ENCODE results near the gene LEMD1.

The LEMD1 gene

GRCh38 chr1:205444931-205445645 is 23.2 kb upstream of the LEMD1 start:
- Histone ChIP-seq H3K36me3 (ENCODE audit: control insufficient read depth, insufficient read depth, low read length, severe bottlenecking) (no peaks in the 10 kb centered on the region), H3K4me1 (ENCODE audit: control insufficient read depth, insufficient read depth, low read length) (no peaks in the 10 kb centered on the region), H3K27me3 (replicated peaks; ENCODE audit: control insufficient read depth, insufficient read depth, low read length) (peaks cover 36% of the 10 kb centered on the region), H3K9me3 (ENCODE audit: control insufficient read depth, low read length) (no peaks in the 10 kb centered on the region), H3K9ac (ENCODE audit: low read length) (no peak overlapping the region), H3K4me3 (ENCODE audit: low read length) (no peak overlapping the region)
- DNase-seq (ENCODE audit: low read depth) = no peak

GRCh38 chr1:205444300-205444930 is 22.6 kb upstream of the LEMD1 start:
- Histone ChIP-seq H3K4me3 (ENCODE audit: low read length) (no peak overlapping the region), H3K9me3 (ENCODE audit: control insufficient read depth, low read length) (no peaks in the 10 kb centered on the region), H3K4me1 (ENCODE audit: control insufficient read depth, insufficient read depth, low read length) (no peaks in the 10 kb centered on the region), H3K9ac (ENCODE audit: low read length) (no peak overlapping the region), H3K27me3 (replicated peaks; ENCODE audit: control insufficient read depth, insufficient read depth, low read length) (peaks cover 42% of the 10 kb centered on the region), H3K36me3 (ENCODE audit: control insufficient read depth, insufficient read depth, low read length, severe bottlenecking) (no peaks in the 10 kb centered on the region)
- no peak for DNase-seq (ENCODE audit: low read depth)

- Histone ChIP-seq H3K9ac (ENCODE audit: low read length) (no peak overlapping the region), H3K4me3 (ENCODE audit: low read length) (no peak overlapping the region), H3K4me1 (ENCODE audit: control insufficient read depth, insufficient read depth, low read length) (peaks cover 6% of the 10 kb centered on the region), H3K9me3 (ENCODE audit: control insufficient read depth, low read length) (no peaks in the 10 kb centered on the region), H3K36me3 (ENCODE audit: control insufficient read depth, insufficient read depth, low read length, severe bottlenecking) (no peaks in the 10 kb centered on the region), H3K27me3 (replicated peaks; ENCODE audit: control insufficient read depth, insufficient read depth, low read length) (peaks cover 48% of the 10 kb centered on the region)
- DNase-seq (ENCODE audit: low read depth) = no peak
Measured at GRCh38 chr1:205443585-205444299, 21.9 kb upstream of the LEMD1 start.

- H3K4me3 ChIP-seq (ENCODE audit: low read length) = no peak overlapping the region
- no peak overlapping the region for H3K9ac ChIP-seq (ENCODE audit: low read length)
- H3K9me3 ChIP-seq (ENCODE audit: control insufficient read depth, low read length) = no peaks in the 10 kb centered on the region
- no peak for DNase-seq (ENCODE audit: low read depth)
- H3K4me1 ChIP-seq (ENCODE audit: control insufficient read depth, insufficient read depth, low read length) = peaks cover 9% of the 10 kb centered on the region
- H3K27me3 ChIP-seq (replicated peaks; ENCODE audit: control insufficient read depth, insufficient read depth, low read length) = peaks cover 61% of the 10 kb centered on the region
- no peaks in the 10 kb centered on the region for H3K36me3 ChIP-seq (ENCODE audit: control insufficient read depth, insufficient read depth, low read length, severe bottlenecking)
Measured at GRCh38 chr1:205442051-205442725, 20.3 kb upstream of the LEMD1 start.

GRCh38 chr1:205441716-205442050 is 19.8 kb upstream of the LEMD1 start:
- H3K9ac ChIP-seq (ENCODE audit: low read length) = no peak overlapping the region
- H3K27me3 ChIP-seq (replicated peaks; ENCODE audit: control insufficient read depth, insufficient read depth, low read length) = peaks cover 61% of the 10 kb centered on the region
- H3K4me3 ChIP-seq (ENCODE audit: low read length) = no peak overlapping the region
- peaks cover 9% of the 10 kb centered on the region for H3K4me1 ChIP-seq (ENCODE audit: control insufficient read depth, insufficient read depth, low read length)
- DNase-seq (ENCODE audit: low read depth) = no peak
- no peaks in the 10 kb centered on the region for H3K9me3 ChIP-seq (ENCODE audit: control insufficient read depth, low read length)
- no peaks in the 10 kb centered on the region for H3K36me3 ChIP-seq (ENCODE audit: control insufficient read depth, insufficient read depth, low read length, severe bottlenecking)

GRCh38 chr1:205441318-205441633 is 19.4 kb upstream of the LEMD1 start:
- no peaks in the 10 kb centered on the region for H3K36me3 ChIP-seq (ENCODE audit: control insufficient read depth, insufficient read depth, low read length, severe bottlenecking)
- no peaks in the 10 kb centered on the region for H3K9me3 ChIP-seq (ENCODE audit: control insufficient read depth, low read length)
- H3K4me3 ChIP-seq (ENCODE audit: low read length) = no peak overlapping the region
- peaks cover 9% of the 10 kb centered on the region for H3K4me1 ChIP-seq (ENCODE audit: control insufficient read depth, insufficient read depth, low read length)
- no peak for DNase-seq (ENCODE audit: low read depth)
- H3K9ac ChIP-seq (ENCODE audit: low read length) = no peak overlapping the region
- peaks cover 62% of the 10 kb centered on the region for H3K27me3 ChIP-seq (replicated peaks; ENCODE audit: control insufficient read depth, insufficient read depth, low read length)

GRCh38 chr1:205440476-205441317 is 18.8 kb upstream of the LEMD1 start:
- peaks cover 67% of the 10 kb centered on the region for H3K27me3 ChIP-seq (replicated peaks; ENCODE audit: control insufficient read depth, insufficient read depth, low read length)
- no peak overlapping the region for H3K4me3 ChIP-seq (ENCODE audit: low read length)
- no peak for DNase-seq (ENCODE audit: low read depth)
- H3K9ac ChIP-seq (ENCODE audit: low read length) = no peak overlapping the region
- H3K36me3 ChIP-seq (ENCODE audit: control insufficient read depth, insufficient read depth, low read length, severe bottlenecking) = no peaks in the 10 kb centered on the region
- no peaks in the 10 kb centered on the region for H3K9me3 ChIP-seq (ENCODE audit: control insufficient read depth, low read length)
- peaks cover 9% of the 10 kb centered on the region for H3K4me1 ChIP-seq (ENCODE audit: control insufficient read depth, insufficient read depth, low read length)

- no peak for DNase-seq (ENCODE audit: low read depth)
- H3K9me3 ChIP-seq (ENCODE audit: control insufficient read depth, low read length) = no peaks in the 10 kb centered on the region
- peaks cover 9% of the 10 kb centered on the region for H3K4me1 ChIP-seq (ENCODE audit: control insufficient read depth, insufficient read depth, low read length)
- no peak overlapping the region for H3K4me3 ChIP-seq (ENCODE audit: low read length)
- no peak overlapping the region for H3K9ac ChIP-seq (ENCODE audit: low read length)
- H3K27me3 ChIP-seq (replicated peaks; ENCODE audit: control insufficient read depth, insufficient read depth, low read length) = peaks cover 73% of the 10 kb centered on the region
- no peaks in the 10 kb centered on the region for H3K36me3 ChIP-seq (ENCODE audit: control insufficient read depth, insufficient read depth, low read length, severe bottlenecking)
Measured at GRCh38 chr1:205440121-205440475, 18.2 kb upstream of the LEMD1 start.

GRCh38 chr1:205438213-205439158 is 16.6 kb upstream of the LEMD1 start:
- DNase-seq (ENCODE audit: low read depth) = peak; percentile 89
- Histone ChIP-seq H3K27me3 (replicated peaks; ENCODE audit: control insufficient read depth, insufficient read depth, low read length) (peaks cover 83% of the 10 kb centered on the region), H3K4me1 (ENCODE audit: control insufficient read depth, insufficient read depth, low read length) (peaks cover 9% of the 10 kb centered on the region), H3K9me3 (ENCODE audit: control insufficient read depth, low read length) (no peaks in the 10 kb centered on the region), H3K36me3 (ENCODE audit: control insufficient read depth, insufficient read depth, low read length, severe bottlenecking) (no peaks in the 10 kb centered on the region), H3K4me3 (ENCODE audit: low read length) (no peak overlapping the region), H3K9ac (ENCODE audit: low read length) (no peak overlapping the region)

- Histone ChIP-seq H3K9ac (ENCODE audit: low read length) (no peak overlapping the region), H3K4me3 (ENCODE audit: low read length) (no peak overlapping the region), H3K27me3 (replicated peaks; ENCODE audit: control insufficient read depth, insufficient read depth, low read length) (peaks cover 78% of the 10 kb centered on the region), H3K9me3 (ENCODE audit: control insufficient read depth, low read length) (no peaks in the 10 kb centered on the region), H3K36me3 (ENCODE audit: control insufficient read depth, insufficient read depth, low read length, severe bottlenecking) (no peaks in the 10 kb centered on the region), H3K4me1 (ENCODE audit: control insufficient read depth, insufficient read depth, low read length) (peaks cover 9% of the 10 kb centered on the region)
- no peak for DNase-seq (ENCODE audit: low read depth)
Measured at GRCh38 chr1:205437570-205437969, 15.7 kb upstream of the LEMD1 start.
